GM12878 (cell line): Measurements from ENCODE around the gene TMEM239. TPM values are rescaled to one million over a fixed set of nuclear protein-coding genes. Genes with fewer than 3 reads are reported as not detected.

Experiments used
- ATAC-seq: fragments of 200-7000 bp; cut with Tn5 transposase; 3 replicates; pipeline ENCODE4 v1.9.1; 2020; ENCODE audit warnings: mild to moderate bottlenecking, moderate library complexity
- BruUV-seq: library from RNA; stranded (reverse); fragments of 400-500 nt; replicated peaks from 2 replicates; lab custom pipeline; 2021; lab: Mats Ljungman, UMichigan
- CTCF ChIA-PET: fragments of 300-600 bp; sonication (Branson Sonifier 250); formaldehyde crosslinking; extraction: SDS; loops from one replicate; lab custom pipeline; 2021; ENCODE audit warnings: inconsistent platforms; lab: Yijun Ruan, JAX
- POLR2A ChIA-PET: fragments of 350-600 bp; formaldehyde crosslinking; extraction: SDS; loops from one replicate; lab custom pipeline; 2021; ENCODE audit warnings: inconsistent platforms; lab: Charles Lee
- RAD21 ChIA-PET: fragments of 300-600 bp; sonication (Branson Sonifier 250); formaldehyde crosslinking; loops from one replicate; lab custom pipeline; 2023; ENCODE audit warnings: antibody characterized with exemption; ENCODE audit not compliant: unreplicated experiment; lab: Charles Lee
- SMC1A ChIA-PET: fragments of 300-600 bp; sonication (Branson Sonifier 250); formaldehyde crosslinking; loops from one replicate; lab custom pipeline; 2023; ENCODE audit not compliant: unreplicated experiment, uncharacterized antibody; lab: Charles Lee
- DNase-seq: peaks from one replicate; pipeline ENCODE4 v3.0.0-alpha.2; 2011; ENCODE audit warnings: low read depth, low spot score
- FAIRE-seq: peaks from 3 replicates; lab custom pipeline; 2011; peaks lifted over from hg19 to GRCh38; lab: Jason Lieb, UNC
- H2AFZ ChIP-seq: 2 replicates; pipeline ENCODE4 v1.6.0; 2011; ENCODE audit warnings: low read depth, low read length, control low read depth; ENCODE audit not compliant: control insufficient read depth
- H3K27ac ChIP-seq: 2 replicates; pipeline ENCODE4 v1.5.1; 2011; ENCODE audit warnings: control low read depth; ENCODE audit not compliant: control insufficient read depth, insufficient read depth
- H3K27me3 ChIP-seq, 2 experiments: replicated peaks in 1 of 2; 2 replicates each; pipeline versions ENCODE4 v1.6.0 to v1.6.1; 2011; ENCODE audit warnings: low read length in 1 of 2; ENCODE audit not compliant: control insufficient read depth in 2 of 2, insufficient read depth in 2 of 2
- H3K36me3 ChIP-seq, 2 experiments: 2 replicates each; pipeline ENCODE4 v1.5.1; 2011; ENCODE audit warnings: low read length in 1 of 2; ENCODE audit not compliant: control insufficient read depth in 2 of 2, insufficient read depth in 2 of 2
- H3K4me1 ChIP-seq: 2 replicates; pipeline ENCODE4 v1.6.1; 2011; ENCODE audit warnings: mild to moderate bottlenecking, low read length, moderate library complexity, mixed read lengths; ENCODE audit not compliant: control insufficient read depth, insufficient read depth
- H3K4me2 ChIP-seq: 2 replicates; pipeline ENCODE4 v1.6.0; 2011; ENCODE audit warnings: control low read depth; ENCODE audit not compliant: control insufficient read depth, insufficient read depth
- H3K4me3 ChIP-seq: fragments of 200-600 bp; sonication (generic); 2 replicates; pipeline ENCODE4 v1.5.1; 2016
- H3K79me2 ChIP-seq: 2 replicates; pipeline ENCODE4 v1.6.0; 2011; ENCODE audit warnings: low read length; ENCODE audit not compliant: control insufficient read depth, insufficient read depth
- H3K9ac ChIP-seq: 2 replicates; pipeline ENCODE4 v1.8.0; 2011; ENCODE audit warnings: low read length, control low read depth, mixed read lengths; ENCODE audit not compliant: control insufficient read depth, insufficient read depth
- H3K9me3 ChIP-seq: replicated peaks from 3 replicates; pipeline ENCODE4 v1.5.1; 2011; ENCODE audit warnings: mild to moderate bottlenecking, low read length; ENCODE audit not compliant: control insufficient read depth, insufficient read depth
- H4K20me1 ChIP-seq: 2 replicates; pipeline ENCODE4 v1.6.0; 2011; ENCODE audit not compliant: control insufficient read depth, insufficient read depth
- E2F4 ChIP-seq: IDR thresholded peaks from 2 replicates; pipeline ENCODE4 v1.6.1; 2012; ENCODE audit warnings: low read depth, low read length, improper control_type of control experiment
- IKZF1 ChIP-seq: fragments of 450-650 bp; conservative IDR thresholded peaks from 2 replicates; pipeline ENCODE4 v1.6.1; 2017; ENCODE audit warnings: antibody characterized with exemption, mild to moderate bottlenecking
- IKZF2 ChIP-seq, 2 experiments: fragments of 450-650 bp; IDR thresholded peaks; 2 replicates each; pipeline ENCODE4 v1.6.1; 2017; ENCODE audit warnings: mild to moderate bottlenecking in 2 of 2, moderate library complexity in 2 of 2
- NFYB ChIP-seq: IDR thresholded peaks from 2 replicates; pipeline ENCODE4 v1.6.1; 2011; ENCODE audit warnings: low read depth, mild to moderate bottlenecking, low read length, improper control_type of control experiment, moderate library complexity; ENCODE audit not compliant: insufficient read depth
- PRDM15 ChIP-seq: fragments of 450-650 bp; formaldehyde crosslinking; IDR thresholded peaks from 2 replicates; pipeline ENCODE4 v1.4.0; 2020; ENCODE audit warnings: mild to moderate bottlenecking, moderate library complexity
- SIX5 ChIP-seq: IDR thresholded peaks from 2 replicates; pipeline ENCODE4 v1.6.1; 2011; ENCODE audit warnings: mild to moderate bottlenecking, low read depth, low read length, moderate library complexity; ENCODE audit not compliant: severe bottlenecking
- WGBS: methylation state at CpG from one replicate; pipeline ENCODE4 v1.1.6; 2016; ENCODE audit warnings: low lambda C conversion rate; ENCODE audit not compliant: insufficient replicate concordance, insufficient coverage; ENCODE audit errors: missing lambda C conversion rate; 5-methylcytosine and 5-hydroxymethylcytosine counted together
- in situ Hi-C: fragments of 300-500 bp; cut with MboI; formaldehyde crosslinking; loops from 9 replicates; pipeline ENCODE4 v1.14.3; 2018; ENCODE audit warnings: mixed read lengths
- intact Hi-C: fragments of 100-400 bp; cut with micrococcal nuclease; formaldehyde crosslinking; loops from one replicate; pipeline ENCODE4 v1.14.2; 2022; ENCODE audit not compliant: unreplicated experiment
- polyA plus RNA-seq, 11 experiments: library from polyadenylated mRNA; depleted of rRNA in 4 of 11; unstranded in 6 of 11; stranded (reverse) in 5 of 11; fragments of >200 nt; fragmentation: Nextera tagmentation in 4 of 11; fragmentation: Illumina TruSeq in 1 of 11; extraction: Ambion mirVana in 4 of 11; extraction: Trizol in 1 of 11; gene quantifications; 1 replicate in 1 of 11; 2 replicates in 10 of 11; pipeline versions ENCODE4 v1.2.1 to v1.2.3, GENCODE V29; 2011 to 2016; ENCODE audit warnings: inconsistent platforms in 2 of 11, missing spikeins in 2 of 11, low read depth in 1 of 11
- total RNA-seq, 4 experiments: library from RNA; depleted of rRNA in 3 of 4; stranded (reverse); fragments of >200 nt in 3 of 4; fragmentation: Illumina TruSeq in 1 of 4; extraction: Trizol in 1 of 4; gene quantifications; 2 replicates each; pipeline versions ENCODE4 v1.2.1 to v1.2.3, GENCODE V29; 2013 to 2021
- TF ChIP-seq, protein P1 (sequence below): IDR thresholded peaks from 2 replicates; pipeline ENCODE4 v1.6.1; 2012; ENCODE audit warnings: improper control_type of control experiment, low read depth, low read length; ENCODE audit not compliant: insufficient replicate concordance
- TF ChIP-seq, protein P2 (sequence below): fragments of 450-650 bp; IDR thresholded peaks from 2 replicates; pipeline ENCODE4 v1.6.1; 2017; ENCODE audit warnings: mild to moderate bottlenecking, moderate library complexity

The TMEM239 gene
- total and polyA plus RNA-seq, 10 of the 15 experiments (the other 5 are each of a cell fraction or from before 2014, with no cell fraction given) = not detected

- ATAC-seq (no peak), DNase-seq (no peak), FAIRE-seq (no peak)
- Histone ChIP-seq H4K20me1 (no peaks in the 10 kb centered on the region), H3K79me2 (no peaks in the 10 kb centered on the region), H3K9me3 (no peaks in the 10 kb centered on the region), H3K4me2 (no peak overlapping the region), H3K4me1 (no peaks in the 10 kb centered on the region), H3K27ac (no peak overlapping the region), H2AFZ (no peak overlapping the region), H3K9ac (no peak overlapping the region), H3K36me3 (no peaks in the 10 kb centered on the region), H3K27me3 (peaks cover 11 to 21% of the 10 kb centered on the region in 2 experiments), H3K4me3 (no peak overlapping the region)
- BruUV-seq = no TSS peak
- POLR2A ChIA-PET = no interaction called here
- WGBS = 46% methylated on average over 14 of the region's 16 CpGs
- RAD21 ChIA-PET = no interaction called here
- in situ Hi-C loops (no loop called here), intact Hi-C loops (no loop called here)
- CTCF ChIA-PET = no interaction called here
- SMC1A ChIA-PET = no interaction called here
- TF ChIP-seq, protein P1, sequence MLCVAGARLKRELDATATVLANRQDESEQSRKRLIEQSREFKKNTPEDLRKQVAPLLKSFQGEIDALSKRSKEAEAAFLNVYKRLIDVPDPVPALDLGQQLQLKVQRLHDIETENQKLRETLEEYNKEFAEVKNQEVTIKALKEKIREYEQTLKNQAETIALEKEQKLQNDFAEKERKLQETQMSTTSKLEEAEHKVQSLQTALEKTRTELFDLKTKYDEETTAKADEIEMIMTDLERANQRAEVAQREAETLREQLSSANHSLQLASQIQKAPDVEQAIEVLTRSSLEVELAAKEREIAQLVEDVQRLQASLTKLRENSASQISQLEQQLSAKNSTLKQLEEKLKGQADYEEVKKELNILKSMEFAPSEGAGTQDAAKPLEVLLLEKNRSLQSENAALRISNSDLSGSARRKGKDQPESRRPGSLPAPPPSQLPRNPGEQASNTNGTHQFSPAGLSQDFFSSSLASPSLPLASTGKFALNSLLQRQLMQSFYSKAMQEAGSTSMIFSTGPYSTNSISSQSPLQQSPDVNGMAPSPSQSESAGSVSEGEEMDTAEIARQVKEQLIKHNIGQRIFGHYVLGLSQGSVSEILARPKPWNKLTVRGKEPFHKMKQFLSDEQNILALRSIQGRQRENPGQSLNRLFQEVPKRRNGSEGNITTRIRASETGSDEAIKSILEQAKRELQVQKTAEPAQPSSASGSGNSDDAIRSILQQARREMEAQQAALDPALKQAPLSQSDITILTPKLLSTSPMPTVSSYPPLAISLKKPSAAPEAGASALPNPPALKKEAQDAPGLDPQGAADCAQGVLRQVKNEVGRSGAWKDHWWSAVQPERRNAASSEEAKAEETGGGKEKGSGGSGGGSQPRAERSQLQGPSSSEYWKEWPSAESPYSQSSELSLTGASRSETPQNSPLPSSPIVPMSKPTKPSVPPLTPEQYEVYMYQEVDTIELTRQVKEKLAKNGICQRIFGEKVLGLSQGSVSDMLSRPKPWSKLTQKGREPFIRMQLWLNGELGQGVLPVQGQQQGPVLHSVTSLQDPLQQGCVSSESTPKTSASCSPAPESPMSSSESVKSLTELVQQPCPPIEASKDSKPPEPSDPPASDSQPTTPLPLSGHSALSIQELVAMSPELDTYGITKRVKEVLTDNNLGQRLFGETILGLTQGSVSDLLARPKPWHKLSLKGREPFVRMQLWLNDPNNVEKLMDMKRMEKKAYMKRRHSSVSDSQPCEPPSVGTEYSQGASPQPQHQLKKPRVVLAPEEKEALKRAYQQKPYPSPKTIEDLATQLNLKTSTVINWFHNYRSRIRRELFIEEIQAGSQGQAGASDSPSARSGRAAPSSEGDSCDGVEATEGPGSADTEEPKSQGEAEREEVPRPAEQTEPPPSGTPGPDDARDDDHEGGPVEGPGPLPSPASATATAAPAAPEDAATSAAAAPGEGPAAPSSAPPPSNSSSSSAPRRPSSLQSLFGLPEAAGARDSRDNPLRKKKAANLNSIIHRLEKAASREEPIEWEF = no peak
- TF ChIP-seq, protein P2, sequence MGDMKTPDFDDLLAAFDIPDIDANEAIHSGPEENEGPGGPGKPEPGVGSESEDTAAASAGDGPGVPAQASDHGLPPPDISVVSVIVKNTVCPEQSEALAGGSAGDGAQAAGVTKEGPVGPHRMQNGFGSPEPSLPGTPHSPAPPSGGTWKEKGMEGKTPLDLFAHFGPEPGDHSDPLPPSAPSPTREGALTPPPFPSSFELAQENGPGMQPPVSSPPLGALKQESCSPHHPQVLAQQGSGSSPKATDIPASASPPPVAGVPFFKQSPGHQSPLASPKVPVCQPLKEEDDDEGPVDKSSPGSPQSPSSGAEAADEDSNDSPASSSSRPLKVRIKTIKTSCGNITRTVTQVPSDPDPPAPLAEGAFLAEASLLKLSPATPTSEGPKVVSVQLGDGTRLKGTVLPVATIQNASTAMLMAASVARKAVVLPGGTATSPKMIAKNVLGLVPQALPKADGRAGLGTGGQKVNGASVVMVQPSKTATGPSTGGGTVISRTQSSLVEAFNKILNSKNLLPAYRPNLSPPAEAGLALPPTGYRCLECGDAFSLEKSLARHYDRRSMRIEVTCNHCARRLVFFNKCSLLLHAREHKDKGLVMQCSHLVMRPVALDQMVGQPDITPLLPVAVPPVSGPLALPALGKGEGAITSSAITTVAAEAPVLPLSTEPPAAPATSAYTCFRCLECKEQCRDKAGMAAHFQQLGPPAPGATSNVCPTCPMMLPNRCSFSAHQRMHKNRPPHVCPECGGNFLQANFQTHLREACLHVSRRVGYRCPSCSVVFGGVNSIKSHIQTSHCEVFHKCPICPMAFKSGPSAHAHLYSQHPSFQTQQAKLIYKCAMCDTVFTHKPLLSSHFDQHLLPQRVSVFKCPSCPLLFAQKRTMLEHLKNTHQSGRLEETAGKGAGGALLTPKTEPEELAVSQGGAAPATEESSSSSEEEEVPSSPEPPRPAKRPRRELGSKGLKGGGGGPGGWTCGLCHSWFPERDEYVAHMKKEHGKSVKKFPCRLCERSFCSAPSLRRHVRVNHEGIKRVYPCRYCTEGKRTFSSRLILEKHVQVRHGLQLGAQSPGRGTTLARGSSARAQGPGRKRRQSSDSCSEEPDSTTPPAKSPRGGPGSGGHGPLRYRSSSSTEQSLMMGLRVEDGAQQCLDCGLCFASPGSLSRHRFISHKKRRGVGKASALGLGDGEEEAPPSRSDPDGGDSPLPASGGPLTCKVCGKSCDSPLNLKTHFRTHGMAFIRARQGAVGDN = no peak
- TF ChIP-seq PRDM15 (CRISPR knock-in tag) = no peak
- TF ChIP-seq IKZF1 = no peak
- TF ChIP-seq IKZF2 (IDR thresholded peaks at IDR 0.05) = no peak
- TF ChIP-seq NFYB = no peak
- no peak for TF ChIP-seq E2F4
- no peak for TF ChIP-seq SIX5
These were observed 11.9 kb upstream of the TMEM239 start for GRCh38 chr20:2804041-2804828.
